DND-41 (cell line): ENCODE data around the gene MYH16.

Experiments
- ATAC-seq: fragments of 200-7000 bp; cut with Tn5 transposase; 3 replicates; pipeline ENCODE4 v1.9.1; 2021; ENCODE audit warnings: low read depth; ENCODE audit not compliant: insufficient read depth
- DNase-seq: peaks from one replicate; pipeline ENCODE4 v3.0.0-alpha.2; 2020
- H2AFZ ChIP-seq: 2 replicates; pipeline ENCODE4 v1.6.0; 2012; ENCODE audit warnings: low read depth, low read length
- H3K27ac ChIP-seq: 2 replicates; pipeline ENCODE4 v1.5.1; 2012; ENCODE audit warnings: low read length, inconsistent platforms
- H3K27me3 ChIP-seq: fragments of 200-600 bp; sonication (generic); 2 replicates; pipeline ENCODE4 v1.6.0; 2012; ENCODE audit warnings: low read length, mild to moderate bottlenecking, inconsistent platforms; ENCODE audit not compliant: insufficient read depth, poor library complexity
- H3K36me3 ChIP-seq: 2 replicates; pipeline ENCODE4 v1.5.1; 2012; ENCODE audit warnings: low read length, inconsistent platforms; ENCODE audit not compliant: insufficient read depth
- H3K4me1 ChIP-seq: 2 replicates; pipeline ENCODE4 v1.5.1; 2012; ENCODE audit warnings: mild to moderate bottlenecking, low read length; ENCODE audit not compliant: insufficient read depth
- H3K4me2 ChIP-seq: 2 replicates; pipeline ENCODE4 v1.6.0; 2012; ENCODE audit warnings: mild to moderate bottlenecking, moderate library complexity, low read length, inconsistent platforms; ENCODE audit not compliant: insufficient read depth
- H3K4me3 ChIP-seq, 2 experiments: fragments of 200-600 bp in 1 of 2; shearing (Covaris generic) in 1 of 2; 2 replicates each; pipeline ENCODE4 v1.5.1; 2012 to 2016; ENCODE audit warnings: inconsistent platforms in 2 of 2, low read length in 2 of 2, mild to moderate bottlenecking in 2 of 2, low read depth in 1 of 2, moderate library complexity in 1 of 2
- H3K79me2 ChIP-seq: 2 replicates; pipeline ENCODE4 v1.6.0; 2012; ENCODE audit warnings: low read length, inconsistent platforms; ENCODE audit not compliant: insufficient read depth
- H3K9ac ChIP-seq: 2 replicates; pipeline ENCODE4 v1.6.0; 2012; ENCODE audit warnings: low read depth, mild to moderate bottlenecking, inconsistent platforms, low read length, moderate library complexity
- H3K9me3 ChIP-seq: 2 replicates; pipeline ENCODE4 v1.5.1; 2012; ENCODE audit warnings: low read length, moderate library complexity, mild to moderate bottlenecking, inconsistent platforms; ENCODE audit not compliant: insufficient read depth, severe bottlenecking
- H4K20me1 ChIP-seq: 2 replicates; pipeline ENCODE4 v1.6.0; 2012; ENCODE audit warnings: low read length; ENCODE audit not compliant: insufficient read depth
- EZH2 ChIP-seq: IDR thresholded peaks from 3 replicates; pipeline ENCODE4 v1.6.1; 2012; ENCODE audit warnings: borderline replicate concordance, low read depth, mild to moderate bottlenecking, moderate library complexity, low read length, inconsistent platforms; ENCODE audit not compliant: severe bottlenecking
- TF ChIP-seq, protein P1 (sequence below): IDR thresholded peaks from 2 replicates; pipeline ENCODE4 v1.5.1; 2012; ENCODE audit warnings: borderline replicate concordance, low read length, moderate library complexity, mild to moderate bottlenecking; ENCODE audit not compliant: poor library complexity, severe bottlenecking; ENCODE audit errors: extremely low read depth

MYH16 gene

DNA sequence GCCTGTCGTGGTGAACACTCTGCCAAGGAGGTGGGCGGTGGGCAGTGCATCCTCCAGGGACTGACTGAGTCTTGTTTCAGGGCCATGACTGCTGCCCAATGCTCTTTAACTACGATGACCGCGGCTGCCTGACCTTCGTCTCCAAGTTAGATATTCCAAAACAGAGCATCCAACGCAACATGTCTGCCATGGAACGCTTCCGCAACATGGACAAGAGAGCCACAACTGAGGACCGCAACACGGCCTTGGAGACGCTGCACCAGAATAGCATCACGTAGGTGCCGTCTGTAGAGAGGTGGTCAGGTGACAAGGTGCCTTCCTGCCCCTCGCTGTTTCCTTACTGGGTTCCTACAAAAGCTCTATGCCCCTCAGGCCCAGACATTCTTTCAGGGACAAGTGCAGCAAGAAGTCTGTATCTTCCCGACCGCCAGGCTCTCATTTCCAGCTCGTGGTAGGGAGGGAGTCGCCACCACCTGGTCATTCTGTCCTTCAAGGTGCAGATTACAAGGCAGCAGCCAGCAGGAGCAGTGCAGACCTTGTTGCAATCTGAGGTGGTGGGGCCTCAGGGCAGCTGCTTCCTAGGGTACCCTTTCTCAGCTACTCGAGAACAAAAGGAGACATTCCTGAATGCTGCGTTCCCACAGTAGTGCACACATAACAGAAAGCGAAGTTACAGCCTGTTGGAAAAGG is 87.0 kb downstream of the MYH16 start:
- Histone ChIP-seq H2AFZ (no peak overlapping the region), H3K4me2 (no peak overlapping the region), H3K9me3 (no peaks in the 10 kb centered on the region), H3K36me3 (peaks cover 84% of the 10 kb centered on the region), H3K27me3 (no peaks in the 10 kb centered on the region), H3K9ac (no peak overlapping the region), H3K4me3 (no peak overlapping the region), H4K20me1 (no peaks in the 10 kb centered on the region), H3K27ac (no peak overlapping the region), H3K79me2 (no peaks in the 10 kb centered on the region), H3K4me1 (no peaks in the 10 kb centered on the region)
- TF ChIP-seq, protein P1, sequence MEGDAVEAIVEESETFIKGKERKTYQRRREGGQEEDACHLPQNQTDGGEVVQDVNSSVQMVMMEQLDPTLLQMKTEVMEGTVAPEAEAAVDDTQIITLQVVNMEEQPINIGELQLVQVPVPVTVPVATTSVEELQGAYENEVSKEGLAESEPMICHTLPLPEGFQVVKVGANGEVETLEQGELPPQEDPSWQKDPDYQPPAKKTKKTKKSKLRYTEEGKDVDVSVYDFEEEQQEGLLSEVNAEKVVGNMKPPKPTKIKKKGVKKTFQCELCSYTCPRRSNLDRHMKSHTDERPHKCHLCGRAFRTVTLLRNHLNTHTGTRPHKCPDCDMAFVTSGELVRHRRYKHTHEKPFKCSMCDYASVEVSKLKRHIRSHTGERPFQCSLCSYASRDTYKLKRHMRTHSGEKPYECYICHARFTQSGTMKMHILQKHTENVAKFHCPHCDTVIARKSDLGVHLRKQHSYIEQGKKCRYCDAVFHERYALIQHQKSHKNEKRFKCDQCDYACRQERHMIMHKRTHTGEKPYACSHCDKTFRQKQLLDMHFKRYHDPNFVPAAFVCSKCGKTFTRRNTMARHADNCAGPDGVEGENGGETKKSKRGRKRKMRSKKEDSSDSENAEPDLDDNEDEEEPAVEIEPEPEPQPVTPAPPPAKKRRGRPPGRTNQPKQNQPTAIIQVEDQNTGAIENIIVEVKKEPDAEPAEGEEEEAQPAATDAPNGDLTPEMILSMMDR: no peak
- TF ChIP-seq EZH2: no peak
- ATAC-seq (no peak), DNase-seq (no peak)
